Progenitor cell of endocrine pancreas (in vitro differentiated cells): ENCODE results near the gene MMP11. TPM values are rescaled to one million over a fixed set of nuclear protein-coding genes. Genes with fewer than 3 reads are reported as not detected.

Source experiments
- DNase-seq: peaks from one replicate; pipeline ENCODE4 v3.0.0; 2021; ENCODE audit warnings: low spot score; ENCODE audit not compliant: unreplicated experiment
- H3K27ac Mint-ChIP-seq: 2 replicates; pipeline ENCODE4 v1.8.0; 2021; ENCODE audit warnings: mild to moderate bottlenecking, moderate library complexity, mixed read lengths
- H3K27me3 Mint-ChIP-seq: 2 replicates; pipeline ENCODE4 v1.8.0; 2021; ENCODE audit warnings: mixed read lengths
- H3K36me3 Mint-ChIP-seq: 2 replicates; pipeline ENCODE4 v1.8.0; 2022; ENCODE audit warnings: mixed read lengths; ENCODE audit not compliant: insufficient read depth
- H3K4me1 Mint-ChIP-seq: 2 replicates; pipeline ENCODE4 v1.8.0; 2021; ENCODE audit warnings: low read depth, mixed read lengths
- H3K4me3 Mint-ChIP-seq: 2 replicates; pipeline ENCODE4 v1.8.0; 2021; ENCODE audit warnings: low read depth, mild to moderate bottlenecking, moderate library complexity, mixed read lengths
- H3K9me3 Mint-ChIP-seq: 2 replicates; pipeline ENCODE4 v1.8.0; 2021; ENCODE audit warnings: low read depth, mixed read lengths
- CTCF ChIP-seq: fragments of 200-600 bp; sonication (generic); IDR thresholded peaks from one replicate; pipeline ENCODE4 v1.5.0; 2021; ENCODE audit warnings: antibody characterized with exemption, mild to moderate bottlenecking; ENCODE audit not compliant: unreplicated experiment
- total RNA-seq: library from RNA; stranded (reverse); gene quantifications from 2 replicates; pipeline ENCODE4 v1.2.1, GENCODE V29; 2021

The MMP11 gene
- total RNA-seq, 1 donor from 2014 or later: 50.2 TPM

- no peaks in the 10 kb centered on the region for H3K9me3 Mint-ChIP-seq
- H3K4me3 Mint-ChIP-seq: no peak overlapping the region
- H3K36me3 Mint-ChIP-seq: peaks cover 27% of the 10 kb centered on the region
- no peak for TF ChIP-seq CTCF
- DNase-seq: no peak
- no peak overlapping the region for H3K27ac Mint-ChIP-seq
- H3K27me3 Mint-ChIP-seq: no peaks in the 10 kb centered on the region
- no peaks in the 10 kb centered on the region for H3K4me1 Mint-ChIP-seq
These were observed 56.4 kb downstream of the MMP11 start for GRCh38 chr22:23828800-23829680.

GRCh38 chr22:23829845-23830372 lies 57.3 kb downstream of the MMP11 start:
- no peak for TF ChIP-seq CTCF
- Mint-ChIP-seq H3K27me3 (no peaks in the 10 kb centered on the region), H3K27ac (no peak overlapping the region), H3K4me1 (no peaks in the 10 kb centered on the region), H3K9me3 (no peaks in the 10 kb centered on the region), H3K36me3 (peaks cover 24% of the 10 kb centered on the region), H3K4me3 (no peak overlapping the region)
- no peak for DNase-seq

GRCh38 chr22:23831261-23831660 lies 58.6 kb downstream of the MMP11 start:
- Mint-ChIP-seq H3K4me3 (no peak overlapping the region), H3K4me1 (no peaks in the 10 kb centered on the region), H3K9me3 (no peaks in the 10 kb centered on the region), H3K36me3 (peaks cover 21% of the 10 kb centered on the region), H3K27me3 (no peaks in the 10 kb centered on the region), H3K27ac (no peak overlapping the region)
- no peak for DNase-seq
- TF ChIP-seq CTCF: no peak

- peaks cover 18% of the 10 kb centered on the region for H3K36me3 Mint-ChIP-seq
- no peak for TF ChIP-seq CTCF
- no peak overlapping the region for H3K27ac Mint-ChIP-seq
- H3K27me3 Mint-ChIP-seq: no peaks in the 10 kb centered on the region
- no peaks in the 10 kb centered on the region for H3K4me1 Mint-ChIP-seq
- no peak for DNase-seq
- no peaks in the 10 kb centered on the region for H3K9me3 Mint-ChIP-seq
- H3K4me3 Mint-ChIP-seq: no peak overlapping the region
These were observed 59.1 kb downstream of the MMP11 start for GRCh38 chr22:23831781-23832180.

GRCh38 chr22:23832226-23833016 lies 59.8 kb downstream of the MMP11 start:
- Mint-ChIP-seq H3K27me3 (no peaks in the 10 kb centered on the region), H3K4me1 (no peaks in the 10 kb centered on the region), H3K9me3 (no peaks in the 10 kb centered on the region), H3K4me3 (no peak overlapping the region), H3K27ac (no peak overlapping the region), H3K36me3 (peaks cover 17% of the 10 kb centered on the region)
- DNase-seq: no peak
- TF ChIP-seq CTCF: no peak
